SKM-1 treated with dmso at 0.1 percent for 144 hours (cell line): ENCODE data around the gene CHKB.
A peak's percentile ranks its signal among the peaks of the same experiment; 100 is the strongest.
"Not testable (repeated sequence)": the region's sequence is repeated elsewhere in the genome, so short reads cannot be mapped to it uniquely, and the experiment has no call there.

ENCODE experiments used
- DNase-seq: peaks from one replicate; lab custom pipeline; 2025; ENCODE audit not compliant: unreplicated experiment; lab: John Stamatoyannopoulos, UW

The CHKB gene

GRCh38 chr22:50582493-50583293 lies at the start of gene CHKB:
TSS of gene CHKB (minus strand) at chr22:50582849. CDS start at chr22:50582781, 68 bp downstream.
- DNase-seq = peak; percentile 99

- no peak for DNase-seq
Measured at GRCh38 chr22:50630376-50630775, 47.7 kb upstream of the CHKB start.

- DNase-seq = no peak
Measured at GRCh38 chr22:50628543-50629134, 46.0 kb upstream of the CHKB start.

- peak; percentile 70 for DNase-seq
Measured at GRCh38 chr22:50627642-50628542, 45.2 kb upstream of the CHKB start, which contains the start of gene ARSA. TSS of gene ARSA (minus strand) at chr22:50628152. CDS start at chr22:50627779, 373 bp downstream.

GRCh38 chr22:50626850-50627641 lies 44.4 kb upstream of the CHKB start:
- DNase-seq = no peak

- no peak for DNase-seq
Measured at GRCh38 chr22:50626314-50626849, 43.7 kb upstream of the CHKB start.

GRCh38 chr22:50625568-50626313 lies 43.1 kb upstream of the CHKB start:
- DNase-seq = no peak

- no peak for DNase-seq
Measured at GRCh38 chr22:50625131-50625567, 42.5 kb upstream of the CHKB start.

- no peak for DNase-seq
Measured at GRCh38 chr22:50624347-50625130, 41.9 kb upstream of the CHKB start.

- DNase-seq = no peak
Measured at GRCh38 chr22:50622723-50623327, 40.2 kb upstream of the CHKB start.

GRCh38 chr22:50621948-50622722 lies 39.5 kb upstream of the CHKB start:
- no peak for DNase-seq

GRCh38 chr22:50621356-50621880 lies 38.8 kb upstream of the CHKB start:
- peak; percentile 80 for DNase-seq

GRCh38 chr22:50620593-50621355 lies 38.1 kb upstream of the CHKB start:
- no peak for DNase-seq

- not testable (repeated sequence) for DNase-seq
Measured at GRCh38 chr22:50614296-50614695, 31.6 kb upstream of the CHKB start.

- no peak for DNase-seq
Measured at GRCh38 chr22:50613291-50613981, 30.8 kb upstream of the CHKB start.
